Measurements from ENCODE around the gene KCNJ4.
A peak's percentile ranks its signal among the peaks of the same experiment; 100 is the strongest.

KCNJ4 gene

GRCh38 chr22:38455530-38456271 lies 702 bp upstream of the KCNJ4 start:
- peak in 35 of 42 donors; percentile 30 to 79 (median 58) for DNase-seq
- intact Hi-C loops (cut with DNase I) = no loop called here

- intact Hi-C loops (cut with DNase I) = no loop called here
- peak in 13 of 42 donors; percentile 15 to 55 (median 40) for DNase-seq
These were observed 485 bp downstream of the KCNJ4 start for GRCh38 chr22:38454353-38455075.

- intact Hi-C loops (cut with DNase I) = no loop called here
- DNase-seq = no peak
These were observed 1.0 kb downstream of the KCNJ4 start for GRCh38 chr22:38453996-38454352.

GRCh38 chr22:38453066-38453672 lies 1.8 kb downstream of the KCNJ4 start:
- intact Hi-C loops (cut with DNase I) = no loop called here
- DNase-seq = peak in 5 of 42 donors; percentile 17 to 51 (median 37)

- peak; percentile 56 to 93 (median 76) for DNase-seq
- intact Hi-C loops (cut with DNase I) = no loop called here
These were observed 2.5 kb downstream of the KCNJ4 start for GRCh38 chr22:38452373-38453065.

DNA sequence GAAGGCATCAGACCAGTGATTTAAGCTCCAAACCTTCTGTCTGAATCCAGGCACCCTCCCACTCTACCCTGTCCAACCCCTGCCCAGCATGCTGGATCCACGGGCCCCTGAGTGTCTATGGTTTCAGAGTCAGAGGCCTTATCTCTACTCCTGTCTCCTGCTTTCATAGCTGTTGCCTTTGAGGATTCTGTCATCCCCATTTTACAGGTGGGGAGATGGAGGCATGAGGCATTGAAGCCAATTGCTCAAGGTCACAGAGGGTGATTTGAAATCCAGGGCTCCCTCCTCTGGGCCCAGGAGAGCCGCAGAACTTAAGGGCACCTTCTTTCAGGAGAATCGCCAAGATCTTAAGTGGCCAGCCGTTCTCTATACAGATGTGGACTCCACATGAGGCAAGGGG lies 3.1 kb downstream of the KCNJ4 start:
- intact Hi-C loops (cut with DNase I) = no loop called here
- no peak for DNase-seq

DNA sequence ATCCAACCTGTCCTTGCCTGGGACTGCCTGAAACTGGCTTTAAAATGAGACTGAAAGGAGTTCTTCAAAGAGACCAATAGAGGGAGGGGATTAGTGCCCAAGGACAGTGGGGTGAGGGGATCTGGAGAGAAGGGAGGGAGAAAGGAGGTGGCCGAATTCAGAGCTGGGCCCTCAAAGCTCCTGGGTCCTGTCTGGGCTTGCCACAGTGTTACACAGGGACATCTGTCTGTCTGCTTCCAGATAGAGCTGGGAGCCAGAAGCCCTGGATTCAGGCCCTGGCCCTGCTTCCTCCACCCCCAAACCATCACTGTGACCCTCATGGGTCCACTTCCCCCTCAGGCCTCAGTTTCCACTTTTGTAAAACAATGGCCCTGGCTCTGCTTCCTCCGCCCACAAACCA lies 3.6 kb downstream of the KCNJ4 start:
- intact Hi-C loops (cut with DNase I) = no loop called here
- no peak for DNase-seq

GRCh38 chr22:38450234-38450797 lies 4.7 kb downstream of the KCNJ4 start:
- no peak for DNase-seq
- intact Hi-C loops (cut with DNase I) = no loop called here

GRCh38 chr22:38449776-38450175 lies 5.2 kb downstream of the KCNJ4 start:
- DNase-seq = peak in 41 of 42 donors; percentile 44 to 90 (median 74)
- intact Hi-C loops (cut with DNase I) = no loop called here

- DNase-seq = peak in 37 of 42 donors; percentile 25 to 77 (median 58)
- intact Hi-C loops (cut with DNase I) = no loop called here
These were observed 5.9 kb downstream of the KCNJ4 start for GRCh38 chr22:38448945-38449745.

DNA sequence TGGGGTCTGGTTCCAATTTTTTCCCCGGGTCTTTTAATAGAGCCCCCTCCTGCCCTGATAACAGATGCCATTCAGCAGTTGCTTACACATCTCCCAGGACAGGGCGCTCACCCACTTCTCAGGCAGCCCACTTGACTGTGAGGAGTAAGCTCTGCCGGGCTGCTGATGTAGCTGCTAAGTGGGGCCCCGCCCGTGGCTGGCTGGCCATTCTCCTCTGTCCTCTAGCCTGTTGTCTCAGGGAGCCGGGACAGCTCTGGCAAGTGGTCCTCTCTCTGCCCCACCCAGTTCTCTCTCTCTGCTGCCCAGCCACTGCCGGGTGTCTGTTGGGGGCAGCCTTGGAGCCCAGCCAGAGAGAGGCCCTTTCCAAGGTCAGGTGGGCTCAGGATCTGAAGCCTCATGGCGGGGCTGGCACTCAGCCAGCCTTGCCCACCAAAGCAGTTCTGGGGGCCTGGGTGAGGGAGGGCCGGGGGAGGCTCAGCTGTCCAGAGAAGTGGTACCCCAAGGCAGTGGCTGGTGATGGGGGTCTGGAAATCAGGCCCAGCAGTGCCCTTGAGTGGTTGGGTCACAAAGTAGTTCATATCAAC lies 8.9 kb downstream of the KCNJ4 start:
- no peak for DNase-seq
- intact Hi-C loops (cut with DNase I) = no loop called here

DNA sequence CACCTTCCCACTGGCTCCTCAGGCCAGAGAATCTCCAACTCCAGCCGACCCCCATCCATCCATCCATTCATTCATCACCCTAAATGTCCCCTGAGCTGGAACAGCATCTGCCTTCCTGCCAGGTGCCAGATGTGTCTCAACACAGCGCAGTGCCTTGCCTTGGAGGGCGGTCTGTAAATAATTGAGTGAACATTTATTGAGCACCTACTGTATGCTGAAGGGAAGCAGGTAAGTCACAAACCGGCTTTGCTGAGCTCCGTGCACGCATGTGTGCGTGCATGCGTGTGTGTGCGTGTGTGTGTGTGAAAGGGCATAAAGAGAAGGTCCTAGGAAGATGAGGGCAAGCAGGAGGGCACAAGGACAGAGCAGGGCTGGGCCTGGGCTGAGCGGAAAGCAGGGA lies 10.2 kb downstream of the KCNJ4 start:
- intact Hi-C loops (cut with DNase I) = no loop called here

DNA sequence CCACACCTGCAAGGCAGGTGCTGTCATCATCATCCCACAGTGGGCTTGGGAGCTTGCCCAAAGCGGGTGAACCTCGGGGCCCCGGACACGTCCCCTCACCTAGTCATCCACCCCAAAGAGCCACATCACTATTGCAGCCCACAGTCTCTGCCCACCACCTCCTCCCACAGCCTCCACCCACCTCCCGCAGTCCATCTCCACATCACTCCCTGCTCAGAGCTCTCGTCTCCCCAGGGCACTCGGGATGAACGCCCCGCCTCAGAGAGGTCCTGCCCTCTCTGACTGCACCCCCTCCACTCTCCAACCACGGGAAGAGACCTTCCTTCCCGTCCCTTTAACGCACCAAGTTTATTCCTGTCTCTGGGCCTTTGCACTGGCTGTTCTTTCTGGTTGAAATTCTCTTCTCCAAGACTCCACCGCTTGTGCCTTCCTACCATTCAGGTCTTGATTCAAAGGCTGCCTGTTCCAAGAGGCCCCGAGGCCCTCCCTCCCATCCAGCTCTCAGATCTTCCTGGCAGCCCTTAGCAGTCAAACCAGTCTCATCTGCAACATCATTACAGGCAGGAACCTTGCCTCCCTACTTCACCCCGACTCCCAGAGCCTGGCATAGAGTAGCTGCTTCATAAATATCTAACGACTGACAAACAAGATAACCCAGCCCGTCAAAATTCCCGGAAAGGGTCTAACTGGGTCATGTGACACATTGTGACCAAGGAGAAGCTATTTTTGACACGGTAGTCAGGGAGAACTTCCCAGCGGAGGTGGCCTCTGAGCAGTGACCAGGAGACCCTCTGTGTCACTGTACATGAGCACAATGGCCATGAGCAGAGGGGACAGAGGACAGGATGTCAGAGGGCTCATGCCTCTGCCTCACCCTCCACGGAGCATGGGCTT lies 11.1 kb downstream of the KCNJ4 start:
- intact Hi-C loops (cut with DNase I) = no loop called here
- no peak for DNase-seq

More for the DNA sequence above, 10.2 kb downstream of the KCNJ4 start:
- DNase-seq = no peak

DNA sequence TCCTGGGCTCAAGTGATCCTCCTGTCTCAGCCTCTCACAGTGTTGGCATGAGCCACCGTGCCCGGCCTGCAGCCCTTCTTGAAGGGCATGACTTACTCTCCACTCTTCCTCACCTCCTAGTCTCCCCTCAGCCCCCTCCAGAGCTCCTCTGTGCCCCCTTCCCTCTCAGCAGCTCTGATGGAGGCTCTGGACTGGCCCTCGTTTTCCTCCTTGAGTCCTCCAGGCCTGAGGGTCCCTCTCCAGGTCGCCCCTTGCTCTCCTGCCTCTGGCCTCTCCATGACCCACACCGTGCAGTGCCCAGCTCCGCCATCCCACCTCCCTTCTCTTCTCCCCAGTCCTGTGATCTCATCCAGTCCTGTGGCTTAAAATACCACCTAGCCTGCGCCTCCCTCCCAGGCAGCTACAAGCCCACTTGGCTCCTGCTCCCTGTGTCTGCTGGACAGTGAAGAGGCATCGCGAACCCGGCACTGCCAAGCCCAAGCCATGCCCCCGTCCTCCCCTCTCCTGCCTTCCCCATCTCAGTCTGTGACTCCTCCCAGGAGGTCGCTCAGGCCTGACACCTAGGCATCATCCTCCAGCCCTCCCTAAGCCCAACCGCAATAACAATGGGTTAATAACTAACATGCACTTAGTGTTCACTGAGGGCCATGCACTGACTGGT lies 11.9 kb downstream of the KCNJ4 start:
- intact Hi-C loops (cut with DNase I) = no loop called here
- DNase-seq = no peak

DNA sequence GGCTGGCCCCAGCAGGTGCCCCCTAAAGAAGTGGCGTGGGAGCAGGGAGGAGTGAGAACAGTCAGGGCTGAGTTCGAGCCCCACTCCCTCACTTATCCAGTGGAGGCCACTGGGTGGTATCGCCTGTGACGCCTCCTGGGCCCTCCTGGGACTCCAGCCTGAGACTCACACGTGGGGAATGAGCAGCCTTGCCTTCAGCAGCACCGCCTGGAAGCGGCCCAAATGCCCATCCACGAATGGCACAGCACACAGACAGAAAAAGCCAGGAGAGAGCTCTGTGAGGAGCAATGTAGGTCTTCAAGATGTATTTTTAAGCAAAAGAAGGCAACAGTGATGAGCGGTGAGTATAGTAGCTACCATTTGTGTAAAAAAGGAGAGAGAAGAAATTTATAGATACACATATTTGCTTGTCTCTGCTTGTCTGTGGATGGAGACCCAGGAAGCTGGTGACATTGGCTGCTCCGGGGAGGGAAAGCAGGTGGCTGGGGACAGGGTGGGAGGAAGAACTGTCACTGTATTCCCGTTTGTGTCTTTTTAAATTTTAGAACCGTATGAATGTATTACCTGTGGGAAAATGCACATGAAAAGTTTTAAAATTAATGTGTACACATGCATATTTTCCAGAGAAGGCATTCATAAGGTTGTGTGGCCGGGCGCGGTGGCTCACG lies 13.2 kb downstream of the KCNJ4 start:
- intact Hi-C loops (cut with DNase I) = no loop called here
- peak in 6 of 42 donors; percentile 51 to 60 (median 54) for DNase-seq

- peak in 10 of 42 donors; percentile 13 to 67 (median 50) for DNase-seq
- intact Hi-C loops (cut with DNase I) = no loop called here
These were observed 14.2 kb downstream of the KCNJ4 start for GRCh38 chr22:38440747-38441350.

Measured in head of caudate nucleus (tissue), 42 donors.